ENCODE measurements around the gene FYN. TPM values are rescaled to one million over a fixed set of nuclear protein-coding genes. Genes with fewer than 3 reads are reported as not detected.

Gene FYN
- total RNA-seq, 2 donors from 2014 or later = 55.5 to 72.5 TPM

- no peak overlapping the region for H3K4me3 ChIP-seq
- no peak for TF ChIP-seq CTCF (IDR thresholded peaks at IDR 0.05)
- H3K36me3 ChIP-seq = no peaks in the 10 kb centered on the region
- ATAC-seq (ENCODE audit: insufficient number of reproducible peaks, low FRiP score, low read depth) = no peak
- H3K4me1 ChIP-seq (ENCODE audit: control insufficient read depth in 1 of 2, low read depth in 2 of 2) = no peaks in the 10 kb centered on the region
- no peak for DNase-seq (ENCODE audit: low spot score)
- H3K9me3 ChIP-seq = no peaks in the 10 kb centered on the region
- H3K27me3 ChIP-seq (replicated peaks; ENCODE audit: insufficient read depth) = no peaks in the 10 kb centered on the region
- H3K27ac ChIP-seq = no peak overlapping the region
Measured at GRCh38 chr6:111615916-111616612, 257.2 kb downstream of the FYN start.

GRCh38 chr6:111614833-111615582 lies 258.2 kb downstream of the FYN start:
- Histone ChIP-seq H3K4me1 (ENCODE audit: control insufficient read depth in 1 of 2, low read depth in 2 of 2) (no peaks in the 10 kb centered on the region), H3K36me3 (no peaks in the 10 kb centered on the region), H3K27me3 (replicated peaks; ENCODE audit: insufficient read depth) (no peaks in the 10 kb centered on the region), H3K27ac (no peak overlapping the region), H3K4me3 (no peak overlapping the region), H3K9me3 (no peaks in the 10 kb centered on the region)
- no peak for DNase-seq (ENCODE audit: low spot score)
- ATAC-seq (ENCODE audit: insufficient number of reproducible peaks, low FRiP score, low read depth) = no peak
- no peak for TF ChIP-seq CTCF (IDR thresholded peaks at IDR 0.05)

- TF ChIP-seq CTCF (IDR thresholded peaks at IDR 0.05) = no peak
- no peaks in the 10 kb centered on the region for H3K4me1 ChIP-seq (ENCODE audit: control insufficient read depth in 1 of 2, low read depth in 2 of 2)
- no peak for ATAC-seq (ENCODE audit: insufficient number of reproducible peaks, low FRiP score, low read depth)
Measured at GRCh38 chr6:111612379-111612778, 260.9 kb downstream of the FYN start.

GRCh38 chr6:111610548-111611172 lies 262.6 kb downstream of the FYN start:
- no peak overlapping the region for H3K4me3 ChIP-seq
- ATAC-seq (ENCODE audit: insufficient number of reproducible peaks, low FRiP score, low read depth) (no peak), DNase-seq (ENCODE audit: low spot score) (no peak)
- no peaks in the 10 kb centered on the region for H3K4me1 ChIP-seq (ENCODE audit: control insufficient read depth in 1 of 2, low read depth in 2 of 2)
- H3K27ac ChIP-seq = no peak overlapping the region
- H3K27me3 ChIP-seq (replicated peaks; ENCODE audit: insufficient read depth) = no peaks in the 10 kb centered on the region
- no peaks in the 10 kb centered on the region for H3K9me3 ChIP-seq
- no peak for TF ChIP-seq CTCF (IDR thresholded peaks at IDR 0.05)
- no peaks in the 10 kb centered on the region for H3K36me3 ChIP-seq

More at GRCh38 chr6:111612379-111612778, 260.9 kb downstream of the FYN start:
- H3K36me3 ChIP-seq = no peaks in the 10 kb centered on the region
- H3K4me3 ChIP-seq = no peak overlapping the region
- no peaks in the 10 kb centered on the region for H3K9me3 ChIP-seq
- no peaks in the 10 kb centered on the region for H3K27me3 ChIP-seq (replicated peaks; ENCODE audit: insufficient read depth)
- no peak for DNase-seq (ENCODE audit: low spot score)
- no peak overlapping the region for H3K27ac ChIP-seq

Other genes with a start within 250 kb of the FYN start
- gene CCN6, start 180.7 kb upstream of the FYN start, total RNA-seq = not detected
- 10 to 100 TPM; 27.3 to 33.4 TPM for gene TUBE1, start 214.0 kb upstream of the FYN start, total RNA-seq
- 10 to 100 TPM; 11.3 to 23.7 TPM for gene FAM229B, start 214.1 kb upstream of the FYN start, total RNA-seq

Measured in thoracic aorta (tissue), 2 donors.